NCI-H510A treated with DMSO at 0.1 percent for 48 hours (cell line): ENCODE measurements around the gene SOX18.
A peak's percentile ranks its signal among the peaks of the same experiment; 100 is the strongest.
"Not testable (repeated sequence)": the region's sequence is repeated elsewhere in the genome, so short reads cannot be mapped to it uniquely, and the experiment has no call there.

Experiments
- DNase-seq: peaks from one replicate; lab custom pipeline; 2025; lab: John Stamatoyannopoulos, UW

SOX18 gene

GRCh38 chr20:64049060-64049877 lies at the start of gene SOX18:
TSS of gene SOX18 (minus strand) at chr20:64049639. CDS start at chr20:64049516, 123 bp downstream.
- DNase-seq = no peak

GRCh38 chr20:64098471-64099013 lies 49.1 kb upstream of the SOX18 start:
- no peak for DNase-seq

- no peak for DNase-seq
Measured at GRCh38 chr20:64096535-64096934, 47.1 kb upstream of the SOX18 start.

- no peak for DNase-seq
Measured at GRCh38 chr20:64095927-64096326, 46.5 kb upstream of the SOX18 start.

DNA sequence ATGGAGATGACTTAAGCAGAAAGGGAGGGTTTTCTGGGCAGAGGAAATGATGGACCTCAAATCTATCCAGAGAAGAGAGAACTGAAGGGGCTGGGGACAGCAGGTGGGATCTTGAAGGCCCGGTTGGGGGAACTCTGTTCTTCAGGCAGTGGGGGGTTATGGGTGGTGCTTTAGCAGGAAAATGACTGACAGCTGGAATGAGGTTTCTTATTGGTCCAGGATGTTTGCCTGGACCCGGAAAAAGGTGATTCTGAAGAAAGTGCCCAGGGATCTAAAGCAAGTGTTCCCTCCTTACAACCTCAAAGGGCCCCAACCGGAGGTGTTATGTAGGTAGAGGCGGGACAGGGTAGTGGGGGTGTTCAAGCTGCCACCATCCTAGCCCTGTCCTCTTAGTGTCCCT lies 46.0 kb upstream of the SOX18 start:
- DNase-seq = no peak

GRCh38 chr20:64093013-64093503 lies 43.6 kb upstream of the SOX18 start:
- DNase-seq = no peak

- no peak for DNase-seq
Measured at GRCh38 chr20:64092258-64093012, 43.0 kb upstream of the SOX18 start.

GRCh38 chr20:64091770-64092169 lies 42.3 kb upstream of the SOX18 start:
- DNase-seq = no peak

- DNase-seq = no peak
Measured at GRCh38 chr20:64091340-64091739, 41.9 kb upstream of the SOX18 start.

GRCh38 chr20:64090165-64090564 lies 40.7 kb upstream of the SOX18 start:
- DNase-seq = no peak

GRCh38 chr20:64088586-64088985 lies 39.1 kb upstream of the SOX18 start:
- DNase-seq = not testable (repeated sequence)

- not testable (repeated sequence) for DNase-seq
Measured at GRCh38 chr20:64087226-64087825, 37.9 kb upstream of the SOX18 start.

DNA sequence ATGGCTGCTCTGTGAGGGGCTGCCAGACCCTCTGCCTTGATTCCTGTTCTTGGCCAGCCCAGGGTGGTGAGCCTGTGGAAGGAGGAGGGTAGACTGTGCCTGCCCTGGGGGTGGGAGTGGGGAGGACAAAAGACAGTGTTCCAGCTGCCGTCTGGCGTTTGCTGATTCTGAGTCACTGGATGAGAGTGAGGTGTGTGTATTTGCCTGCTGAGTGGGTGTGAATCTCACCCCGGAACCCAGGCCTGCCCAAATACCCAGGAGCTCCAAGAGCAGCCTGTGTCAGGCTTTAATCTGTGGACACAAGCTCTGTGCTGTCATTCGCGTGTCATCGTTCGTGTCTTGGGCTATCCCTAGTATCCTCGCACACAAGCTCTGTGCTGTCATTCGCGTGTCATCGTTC lies 37.4 kb upstream of the SOX18 start:
- no peak for DNase-seq

DNA sequence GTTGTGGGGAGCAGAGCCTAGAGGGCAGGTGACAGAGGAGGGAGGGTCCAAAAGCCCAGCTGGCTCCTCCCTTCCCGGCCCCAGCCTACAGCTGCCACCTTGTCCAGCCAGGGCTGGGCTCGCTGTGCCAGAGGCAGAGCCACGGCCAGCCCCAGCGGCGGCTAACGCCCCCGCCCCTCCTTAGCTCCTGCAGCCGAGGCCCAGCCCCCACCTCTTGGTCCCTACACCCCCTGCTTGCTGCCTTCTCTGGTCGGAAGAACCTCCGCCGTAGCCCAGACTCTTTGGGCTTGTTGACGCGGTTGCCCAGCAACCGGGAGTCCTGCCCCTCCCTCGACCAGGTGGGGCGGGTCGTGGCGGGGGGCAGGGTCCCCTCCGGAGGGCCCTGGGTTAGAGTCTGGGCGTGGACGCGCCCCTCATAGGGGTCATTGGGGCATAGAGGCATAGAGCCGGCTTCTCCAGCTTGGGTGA lies 35.3 kb upstream of the SOX18 start:
- DNase-seq = no peak

DNA sequence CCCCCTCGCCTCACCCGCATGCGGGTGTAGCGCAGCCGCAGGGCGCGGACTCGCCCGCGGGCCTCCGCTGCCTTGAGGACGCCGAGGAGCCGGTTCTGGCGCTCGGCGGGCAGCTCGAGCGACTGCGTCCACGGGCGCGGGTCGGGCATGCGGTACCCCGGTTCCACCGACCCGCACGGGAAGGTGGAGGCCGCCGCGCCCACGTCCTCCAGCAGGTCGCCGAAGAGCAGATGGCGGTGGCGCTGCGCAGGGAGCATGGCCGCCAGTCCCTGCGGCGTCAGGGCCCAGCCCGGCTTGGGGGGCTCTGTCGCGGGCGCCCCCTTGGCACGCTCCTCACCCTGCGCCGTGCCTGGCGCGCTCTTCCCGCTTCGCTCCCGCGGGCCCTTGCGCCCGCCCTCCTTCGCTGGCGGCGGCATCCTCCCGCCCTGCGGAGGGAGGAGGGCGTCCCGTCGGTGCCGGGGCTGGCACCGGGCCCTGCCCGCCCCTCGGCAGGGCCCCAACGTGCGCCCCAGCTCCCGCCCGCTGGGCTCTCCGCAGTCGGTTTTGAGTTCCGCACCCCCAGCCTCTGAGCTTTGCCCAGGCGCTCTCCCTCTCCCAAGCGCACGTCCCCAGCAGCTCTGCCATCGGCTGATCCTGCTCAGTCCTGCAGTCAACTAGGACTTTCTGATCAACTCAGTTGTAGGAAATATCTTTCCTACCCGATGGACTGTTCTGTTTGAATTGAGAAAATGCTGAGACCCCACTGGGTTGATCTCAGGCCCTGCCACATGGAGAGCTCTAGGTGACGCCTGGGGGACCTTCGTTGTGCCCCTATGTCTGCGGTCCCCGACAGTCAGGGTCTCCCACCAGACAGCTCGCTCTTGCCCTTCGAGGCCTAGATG lies 34.6 kb upstream of the SOX18 start, which contains the start of gene LKAAEAR1:
TSS of gene LKAAEAR1 (minus strand) at position 595 of the 881 bp plus-strand sequence. CDS start at position 416, 179 bp downstream.
- DNase-seq = no peak

DNA sequence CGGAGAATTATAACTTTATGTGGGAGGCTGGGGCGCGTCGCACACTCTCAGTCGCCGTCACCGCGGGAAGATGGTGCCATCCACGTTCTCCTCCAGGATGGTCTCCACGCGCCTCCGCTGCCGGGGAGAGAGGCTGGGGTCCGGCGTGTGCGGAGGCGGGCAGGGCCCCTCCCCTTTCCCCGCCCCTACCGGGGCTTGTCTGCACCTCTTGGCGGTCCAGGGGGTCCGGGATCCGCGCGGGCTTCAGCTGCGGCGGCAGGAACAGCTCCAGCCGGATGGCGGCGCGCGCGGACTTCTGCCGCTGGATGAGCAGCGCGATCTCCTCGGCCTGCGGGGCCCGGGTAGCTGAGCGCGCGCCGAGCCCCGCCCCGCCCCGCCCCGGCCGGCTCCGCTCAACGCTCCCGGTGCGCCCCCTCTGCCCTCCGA lies 34.0 kb upstream of the SOX18 start:
- DNase-seq = peak; percentile 54

- DNase-seq = no peak
Measured at GRCh38 chr20:64082820-64083377, 33.5 kb upstream of the SOX18 start.

- DNase-seq = no peak
Measured at GRCh38 chr20:64082126-64082731, 32.8 kb upstream of the SOX18 start.

GRCh38 chr20:64081624-64081964 lies 32.2 kb upstream of the SOX18 start:
- DNase-seq = no peak
